Measurements from ENCODE around the gene CCDC182.

DNA sequence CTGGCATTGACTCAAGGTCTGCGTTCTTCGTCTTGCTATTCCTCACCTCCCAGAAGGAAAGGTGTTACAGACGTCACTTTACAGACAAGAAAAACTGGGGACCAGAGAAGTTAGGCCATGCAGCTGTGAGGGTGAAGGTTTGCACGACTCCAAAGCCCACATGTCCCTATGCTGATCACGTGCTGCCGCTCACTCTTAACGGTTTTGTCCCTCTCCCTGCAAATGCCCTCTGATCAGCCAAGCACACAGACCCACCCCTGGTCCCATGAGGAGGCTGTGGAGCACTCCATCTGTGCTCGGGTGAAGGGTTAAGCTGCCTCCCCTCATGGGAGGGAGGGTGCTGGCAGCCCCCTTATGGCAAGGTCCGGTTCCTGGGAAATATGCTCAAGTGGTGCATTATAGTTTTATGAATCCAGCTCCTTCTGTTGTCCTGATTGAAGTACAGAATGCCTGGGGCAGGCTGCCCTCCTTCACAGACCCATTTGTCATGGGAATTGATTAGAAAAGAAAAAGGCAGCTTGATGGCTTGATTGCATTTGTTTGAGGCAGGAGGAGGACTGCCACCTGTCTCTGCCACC, 18.8 kb downstream of the CCDC182 start:
- no peak for TF ChIP-seq POLR2AphosphoS5 (IDR thresholded peaks at IDR 0.05; ENCODE audit: low read depth, low read length)
- TF ChIP-seq, protein P1, sequence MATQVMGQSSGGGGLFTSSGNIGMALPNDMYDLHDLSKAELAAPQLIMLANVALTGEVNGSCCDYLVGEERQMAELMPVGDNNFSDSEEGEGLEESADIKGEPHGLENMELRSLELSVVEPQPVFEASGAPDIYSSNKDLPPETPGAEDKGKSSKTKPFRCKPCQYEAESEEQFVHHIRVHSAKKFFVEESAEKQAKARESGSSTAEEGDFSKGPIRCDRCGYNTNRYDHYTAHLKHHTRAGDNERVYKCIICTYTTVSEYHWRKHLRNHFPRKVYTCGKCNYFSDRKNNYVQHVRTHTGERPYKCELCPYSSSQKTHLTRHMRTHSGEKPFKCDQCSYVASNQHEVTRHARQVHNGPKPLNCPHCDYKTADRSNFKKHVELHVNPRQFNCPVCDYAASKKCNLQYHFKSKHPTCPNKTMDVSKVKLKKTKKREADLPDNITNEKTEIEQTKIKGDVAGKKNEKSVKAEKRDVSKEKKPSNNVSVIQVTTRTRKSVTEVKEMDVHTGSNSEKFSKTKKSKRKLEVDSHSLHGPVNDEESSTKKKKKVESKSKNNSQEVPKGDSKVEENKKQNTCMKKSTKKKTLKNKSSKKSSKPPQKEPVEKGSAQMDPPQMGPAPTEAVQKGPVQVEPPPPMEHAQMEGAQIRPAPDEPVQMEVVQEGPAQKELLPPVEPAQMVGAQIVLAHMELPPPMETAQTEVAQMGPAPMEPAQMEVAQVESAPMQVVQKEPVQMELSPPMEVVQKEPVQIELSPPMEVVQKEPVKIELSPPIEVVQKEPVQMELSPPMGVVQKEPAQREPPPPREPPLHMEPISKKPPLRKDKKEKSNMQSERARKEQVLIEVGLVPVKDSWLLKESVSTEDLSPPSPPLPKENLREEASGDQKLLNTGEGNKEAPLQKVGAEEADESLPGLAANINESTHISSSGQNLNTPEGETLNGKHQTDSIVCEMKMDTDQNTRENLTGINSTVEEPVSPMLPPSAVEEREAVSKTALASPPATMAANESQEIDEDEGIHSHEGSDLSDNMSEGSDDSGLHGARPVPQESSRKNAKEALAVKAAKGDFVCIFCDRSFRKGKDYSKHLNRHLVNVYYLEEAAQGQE (IDR thresholded peaks at IDR 0.05; ENCODE audit: insufficient read depth in 1 of 2, low read depth in 2 of 2, low read length in 2 of 2), result no peak
- no peak for TF ChIP-seq TAF1 (IDR thresholded peaks at IDR 0.05; ENCODE audit: borderline replicate concordance, insufficient read depth, low read length)
- no peak for TF ChIP-seq SIN3A (IDR thresholded peaks at IDR 0.05; ENCODE audit: borderline replicate concordance, insufficient read depth, low read length)

Measured in PFSK-1 (cell line).